Naive thymus-derived CD4-positive, alpha-beta T cell (primary cell): ENCODE measurements around the gene TMEM61. TPM values are rescaled to one million over a fixed set of nuclear protein-coding genes. Genes with fewer than 3 reads are reported as not detected.

Source experiments
- ATAC-seq: fragments of 150-1000 bp; cut with Tn5 transposase; 2 replicates; pipeline ENCODE4 v1.10.0; 2021; ENCODE audit warnings: mild to moderate bottlenecking, moderate library complexity
- CTCF ChIA-PET: fragments of 350-600 bp; sonication (Branson Sonifier 250); formaldehyde crosslinking; loops from one replicate; lab custom pipeline; 2021; ENCODE audit warnings: antibody characterized with exemption; lab: Charles Lee
- POLR2A ChIA-PET: fragments of 350-600 bp; sonication (Branson Sonifier 250); formaldehyde crosslinking; loops from one replicate; lab custom pipeline; 2021; ENCODE audit warnings: antibody characterized with exemption, inconsistent platforms; lab: Charles Lee
- DNase-seq, 9 donors: peaks; one replicate each; pipeline versions ENCODE4 v3.0.0 to v3.0.0-alpha.2; 2020 to 2022; ENCODE audit warnings: mixed read lengths in 1 of 9
- H3K27ac ChIP-seq: one replicate; pipeline ENCODE4 v1.7.0; 2013; ENCODE audit warnings: mild to moderate bottlenecking, low read depth, low read length, moderate library complexity
- H3K27me3 ChIP-seq, 2 donors: one replicate each; pipeline ENCODE4 v1.7.0; 2013; ENCODE audit warnings: low read length in 2 of 2, mild to moderate bottlenecking in 2 of 2, moderate library complexity in 2 of 2; ENCODE audit not compliant: control insufficient read depth in 2 of 2, insufficient read depth in 2 of 2
- H3K36me3 ChIP-seq, 3 experiments: 1 replicate in 2 of 3; 2 replicates in 1 of 3; pipeline ENCODE4 v1.7.0; 2013; ENCODE audit warnings: low read length in 3 of 3, mild to moderate bottlenecking in 3 of 3, moderate library complexity in 1 of 3; ENCODE audit not compliant: insufficient read depth in 3 of 3, control insufficient read depth in 2 of 3
- H3K4me1 ChIP-seq, 2 donors: one replicate each; pipeline ENCODE4 v1.7.0; 2013; ENCODE audit warnings: low read length in 2 of 2, mild to moderate bottlenecking in 2 of 2, moderate library complexity in 1 of 2; ENCODE audit not compliant: control insufficient read depth in 2 of 2, insufficient read depth in 2 of 2
- H3K4me3 ChIP-seq: 2 replicates; pipeline ENCODE4 v1.7.0; 2013; ENCODE audit warnings: mild to moderate bottlenecking, low read length
- H3K9me3 ChIP-seq, 3 experiments: 1 replicate in 2 of 3; 2 replicates in 1 of 3; pipeline ENCODE4 v1.7.0; 2013; ENCODE audit warnings: low read length in 3 of 3; ENCODE audit not compliant: control insufficient read depth in 2 of 3
- H3K27ac Mint-ChIP-seq, 9 donors: one replicate each; pipeline ENCODE4 v1.8.0; 2020 to 2022; ENCODE audit warnings: mixed read lengths in 9 of 9, mild to moderate bottlenecking in 8 of 9, moderate library complexity in 5 of 9, inconsistent platforms in 2 of 9
- H3K27me3 Mint-ChIP-seq, 5 donors: one replicate each; pipeline ENCODE4 v1.8.0; 2021 to 2022; ENCODE audit warnings: mixed read lengths in 5 of 5, mild to moderate bottlenecking in 1 of 5
- H3K36me3 Mint-ChIP-seq, 5 donors: one replicate each; pipeline ENCODE4 v1.8.0; 2020 to 2022; ENCODE audit warnings: mixed read lengths in 5 of 5, mild to moderate bottlenecking in 3 of 5, inconsistent platforms in 1 of 5
- H3K4me1 Mint-ChIP-seq, 7 donors: one replicate each; pipeline ENCODE4 v1.8.0; 2020 to 2022; ENCODE audit warnings: mixed read lengths in 7 of 7, mild to moderate bottlenecking in 3 of 7, inconsistent platforms in 1 of 7
- H3K4me3 Mint-ChIP-seq, 10 donors: one replicate each; pipeline ENCODE4 v1.8.0; 2020 to 2022; ENCODE audit warnings: mild to moderate bottlenecking in 10 of 10, mixed read lengths in 10 of 10, moderate library complexity in 6 of 10, inconsistent platforms in 2 of 10
- H3K9me3 Mint-ChIP-seq, 11 donors: one replicate each; pipeline ENCODE4 v1.8.0; 2020 to 2022; ENCODE audit warnings: mixed read lengths in 11 of 11, mild to moderate bottlenecking in 4 of 11, inconsistent platforms in 1 of 11, moderate library complexity in 1 of 11
- intact Hi-C, 2 donors: fragments of 100-400 bp; cut with micrococcal nuclease; formaldehyde crosslinking; loops; one replicate each; pipeline ENCODE4 v1.15.1; 2023
- polyA plus RNA-seq, 2 donors: library from polyadenylated mRNA; unstranded; fragments of 300-500 nt; fragmentation: Illumina TruSeq; gene quantifications; one replicate each; pipeline ENCODE4 v1.2.3, GENCODE V29; 2021
- total RNA-seq, 6 experiments: library from RNA in 5 of 6; stranded (reverse) in 5 of 6; gene quantifications; 1 replicate in 5 of 6; 2 replicates in 1 of 6; pipeline ENCODE4 v1.2.3 and lab custom pipeline; 2021 to 2026

TMEM61 gene
- total and polyA plus RNA-seq, 7 experiments from 2014 or later: not detected

DNA sequence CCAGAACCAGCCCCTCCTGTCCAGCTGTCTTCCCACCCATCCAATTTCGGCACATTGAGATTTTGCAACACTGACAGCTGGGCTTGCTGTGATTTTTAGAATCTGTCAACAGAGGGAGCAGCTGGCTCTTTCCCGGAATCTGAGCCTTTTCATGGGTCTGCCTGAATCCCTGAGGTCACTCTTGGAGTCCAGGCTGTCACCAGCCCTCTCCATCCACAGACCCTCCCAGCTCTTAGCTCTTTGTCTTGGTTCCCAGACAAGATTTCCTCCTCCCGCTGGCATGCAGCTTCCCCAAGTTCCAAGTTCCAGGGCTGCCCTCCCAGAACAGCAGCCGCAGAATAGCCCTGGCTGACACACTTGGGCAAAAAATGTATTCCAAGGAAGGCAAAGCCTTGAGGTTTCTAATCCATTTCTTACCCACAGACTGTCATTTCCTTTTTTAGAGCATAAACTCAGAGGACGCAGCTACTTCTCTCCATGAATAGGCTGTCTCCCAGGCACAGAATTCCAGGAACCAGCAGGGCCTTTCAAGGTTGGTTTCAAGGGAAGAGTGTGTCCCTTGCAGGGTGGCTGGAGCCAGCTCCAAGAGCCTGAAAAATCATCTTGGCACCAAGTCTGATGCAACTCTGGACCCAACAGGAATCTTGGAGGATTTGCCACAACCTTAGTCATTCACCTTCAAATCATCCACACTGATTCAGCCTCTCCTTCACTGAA lies 7.1 kb upstream of the TMEM61 start:
- Histone ChIP-seq H3K9me3 (no peaks in the 10 kb centered on the region), H3K4me1 (no peaks in the 10 kb centered on the region), H3K36me3 (no peaks in the 10 kb centered on the region), H3K4me3 (no peak overlapping the region), H3K27ac (no peak overlapping the region), H3K27me3 (peaks cover 0 to 2% of the 10 kb centered on the region in 2 donors)
- DNase-seq: no peak
- peaks cover 20 to 54% (median 42%) of the 10 kb centered on the region in 5 donors for H3K27me3 Mint-ChIP-seq
- no peak for ATAC-seq
- no peaks in the 10 kb centered on the region for H3K36me3 Mint-ChIP-seq
- ChIA-PET CTCF (no interaction called here), POLR2A (no interaction called here)
- no peak overlapping the region for H3K27ac Mint-ChIP-seq
- intact Hi-C loops: no loop called here
- H3K4me1 Mint-ChIP-seq: no peaks in the 10 kb centered on the region
- no peak overlapping the region for H3K4me3 Mint-ChIP-seq
- H3K9me3 Mint-ChIP-seq: peaks cover 0 to 1% (median 0%) of the 10 kb centered on the region in 11 donors

DNA sequence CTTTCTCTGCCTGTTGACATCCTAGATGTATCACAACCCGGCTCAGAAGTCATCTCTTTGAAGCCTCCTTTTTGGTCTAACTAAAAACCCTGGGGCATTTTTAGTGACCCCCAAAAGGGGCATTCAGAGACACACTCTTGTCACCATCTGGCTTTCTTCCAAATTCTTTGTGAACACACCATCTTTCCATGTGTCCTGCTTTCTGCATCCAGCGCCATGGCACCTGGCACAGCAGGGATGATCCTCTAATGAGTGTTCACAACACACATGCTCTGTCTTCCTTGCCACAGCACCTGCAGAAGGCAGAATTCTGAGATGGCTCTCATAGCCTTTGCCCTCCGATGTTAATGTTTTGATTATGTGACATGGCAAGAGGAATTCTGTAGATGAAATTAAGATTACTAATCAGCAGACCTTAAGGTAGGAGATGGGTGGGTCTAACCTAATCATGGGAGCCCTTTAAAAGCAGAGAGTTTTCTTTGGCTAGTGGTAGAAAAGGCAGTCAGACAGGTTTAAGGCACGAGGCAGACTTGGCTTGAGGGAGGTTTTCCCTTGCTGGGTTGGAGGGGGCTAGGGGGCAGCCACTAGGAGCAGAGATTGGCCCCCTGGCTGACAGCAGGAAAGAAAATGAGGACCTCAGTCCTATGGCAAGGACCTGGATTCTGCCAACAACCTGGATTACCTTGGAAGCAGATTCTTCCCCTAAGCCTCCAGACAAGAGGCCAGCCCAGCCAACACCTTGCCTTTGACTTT lies 4.9 kb upstream of the TMEM61 start:
- intact Hi-C loops: no loop called here
- CTCF ChIA-PET: no interaction called here
- no peak overlapping the region for H3K27ac ChIP-seq
- H3K4me3 ChIP-seq: no peak overlapping the region
- Mint-ChIP-seq H3K27me3 (peaks cover 28 to 61% (median 44%) of the 10 kb centered on the region in 5 donors), H3K36me3 (no peaks in the 10 kb centered on the region), H3K4me1 (no peaks in the 10 kb centered on the region), H3K27ac (no peak overlapping the region), H3K9me3 (no peaks in the 10 kb centered on the region), H3K4me3 (no peak overlapping the region)
- peaks cover 0 to 2% of the 10 kb centered on the region in 2 donors for H3K27me3 ChIP-seq
- no peaks in the 10 kb centered on the region for H3K36me3 ChIP-seq
- no peaks in the 10 kb centered on the region for H3K9me3 ChIP-seq
- ATAC-seq: no peak
- no peaks in the 10 kb centered on the region for H3K4me1 ChIP-seq
- POLR2A ChIA-PET: no interaction called here
- DNase-seq: no peak

DNA sequence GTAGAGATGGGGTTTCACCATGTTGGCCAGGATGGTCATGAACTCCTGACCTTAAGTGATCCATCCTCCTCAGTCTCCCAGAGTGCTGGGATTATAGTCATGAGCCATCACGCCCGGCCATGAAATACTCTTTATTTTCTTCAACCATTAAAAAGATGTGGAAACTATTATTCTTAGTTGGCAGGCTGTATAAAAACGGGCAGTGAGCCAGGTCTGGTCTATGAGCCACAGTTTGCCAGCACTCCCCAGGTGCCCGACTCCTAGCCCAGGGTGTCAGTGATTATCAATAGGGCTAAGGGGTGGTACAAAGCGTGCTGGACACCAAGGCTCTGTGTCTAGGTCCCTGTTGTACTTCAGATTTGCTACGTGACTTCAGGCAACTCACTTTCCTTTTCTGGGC lies 3.7 kb upstream of the TMEM61 start:
- peaks cover 0 to 7% (median 0%) of the 10 kb centered on the region in 7 donors for H3K4me1 Mint-ChIP-seq
- Histone ChIP-seq H3K4me3 (no peak overlapping the region), H3K9me3 (no peaks in the 10 kb centered on the region), H3K27me3 (peaks cover 0 to 2% of the 10 kb centered on the region in 2 donors), H3K36me3 (no peaks in the 10 kb centered on the region), H3K27ac (no peak overlapping the region), H3K4me1 (no peaks in the 10 kb centered on the region)
- H3K9me3 Mint-ChIP-seq: no peaks in the 10 kb centered on the region
- CTCF ChIA-PET: no interaction called here
- H3K27me3 Mint-ChIP-seq: peaks cover 32 to 68% (median 45%) of the 10 kb centered on the region in 5 donors
- DNase-seq (no peak), ATAC-seq (no peak)
- no peaks in the 10 kb centered on the region for H3K36me3 Mint-ChIP-seq
- intact Hi-C loops: no loop called here
- no peak overlapping the region for H3K27ac Mint-ChIP-seq
- no peak overlapping the region for H3K4me3 Mint-ChIP-seq
- POLR2A ChIA-PET: no interaction called here

DNA sequence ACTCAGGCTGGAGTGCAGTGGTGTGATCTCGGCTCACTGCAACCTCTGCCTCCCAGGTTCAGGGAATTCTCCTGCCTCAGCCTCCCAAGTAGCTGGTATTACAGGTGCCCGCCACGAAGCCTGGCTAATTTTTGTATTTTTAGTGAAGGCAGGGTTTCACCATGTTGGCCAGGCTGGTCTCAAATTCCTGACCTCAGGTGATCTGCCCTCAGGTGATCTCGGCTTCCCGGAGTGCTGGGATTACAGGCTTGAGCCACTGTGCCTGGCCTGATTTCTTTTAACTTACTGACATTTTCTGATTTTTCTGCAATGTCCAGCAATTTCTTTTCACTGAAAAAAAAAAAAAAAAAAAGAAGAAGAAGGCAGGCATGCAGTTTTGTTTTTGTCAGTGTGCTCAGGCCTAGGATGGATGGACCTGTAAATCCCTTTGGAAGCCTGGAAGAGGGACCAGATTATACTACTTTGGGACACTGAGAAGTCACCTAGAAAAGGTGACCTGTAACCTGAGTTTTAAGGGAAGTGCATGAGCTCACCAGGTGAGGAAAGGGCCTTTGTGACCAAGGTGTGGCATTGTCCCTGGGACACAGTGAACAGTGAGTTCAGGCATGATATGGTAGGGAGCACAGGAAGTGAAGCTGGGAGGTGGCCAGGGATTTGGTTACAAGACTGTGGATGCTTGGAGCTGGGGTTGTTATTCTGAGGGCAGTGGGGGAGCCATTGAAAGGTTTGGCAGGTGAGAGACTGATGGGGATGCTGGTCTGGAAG lies 2.7 kb upstream of the TMEM61 start:
- ChIA-PET POLR2A (no interaction called here), CTCF (no interaction called here)
- Histone ChIP-seq H3K4me1 (no peaks in the 10 kb centered on the region), H3K4me3 (no peak overlapping the region), H3K36me3 (no peaks in the 10 kb centered on the region), H3K27me3 (peaks cover 0 to 5% of the 10 kb centered on the region in 2 donors), H3K9me3 (no peaks in the 10 kb centered on the region), H3K27ac (no peak overlapping the region)
- Mint-ChIP-seq H3K4me1 (peaks cover 0 to 7% (median 0%) of the 10 kb centered on the region in 7 donors), H3K36me3 (no peaks in the 10 kb centered on the region), H3K27me3 (peaks cover 38 to 71% (median 48%) of the 10 kb centered on the region in 5 donors), H3K4me3 (no peak overlapping the region), H3K27ac (peak overlapping the region in 1 of 9 donors; percentile 14), H3K9me3 (no peaks in the 10 kb centered on the region)
- intact Hi-C loops: no loop called here
- no peak for ATAC-seq
- DNase-seq: no peak

DNA sequence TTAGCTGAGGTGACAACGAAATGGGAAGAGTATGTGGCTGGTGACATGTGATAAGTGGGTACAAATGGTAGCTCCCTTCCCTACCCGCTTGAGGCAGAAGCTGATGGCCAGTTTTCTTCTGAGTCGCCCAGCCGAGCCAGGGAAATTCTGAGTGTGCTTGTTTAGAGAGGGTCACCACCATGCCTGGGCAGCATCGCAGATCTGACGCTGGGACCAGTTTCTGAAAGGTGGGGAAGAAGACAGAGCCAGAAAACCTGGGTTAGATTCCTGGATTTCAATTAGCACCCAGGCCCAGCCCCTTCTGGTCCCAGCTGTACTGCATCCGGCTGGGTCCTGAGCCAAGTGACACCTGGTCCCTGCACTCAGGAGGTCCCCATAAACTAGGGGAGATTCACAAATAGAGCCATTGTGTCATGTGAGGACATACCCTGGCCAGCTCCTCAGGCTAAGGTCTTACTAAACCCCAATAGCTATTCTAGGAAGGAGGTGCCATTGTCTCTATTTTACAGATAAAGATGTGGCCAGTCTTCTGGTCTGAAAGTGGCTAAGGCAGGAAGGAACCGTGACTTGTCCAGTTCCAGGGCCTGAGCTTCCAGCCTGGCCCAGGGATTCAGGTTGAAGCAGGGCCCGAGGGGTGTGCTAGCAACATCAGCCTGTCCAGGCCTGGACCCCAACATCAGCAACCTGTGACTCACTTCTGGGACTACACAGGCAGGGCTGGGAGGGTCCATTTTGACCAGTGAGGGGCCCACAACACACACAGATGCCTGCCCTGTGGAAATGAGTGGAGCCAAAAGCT lies 1.7 kb upstream of the TMEM61 start:
- H3K27me3 Mint-ChIP-seq: peaks cover 33 to 66% (median 44%) of the 10 kb centered on the region in 5 donors

DNA sequence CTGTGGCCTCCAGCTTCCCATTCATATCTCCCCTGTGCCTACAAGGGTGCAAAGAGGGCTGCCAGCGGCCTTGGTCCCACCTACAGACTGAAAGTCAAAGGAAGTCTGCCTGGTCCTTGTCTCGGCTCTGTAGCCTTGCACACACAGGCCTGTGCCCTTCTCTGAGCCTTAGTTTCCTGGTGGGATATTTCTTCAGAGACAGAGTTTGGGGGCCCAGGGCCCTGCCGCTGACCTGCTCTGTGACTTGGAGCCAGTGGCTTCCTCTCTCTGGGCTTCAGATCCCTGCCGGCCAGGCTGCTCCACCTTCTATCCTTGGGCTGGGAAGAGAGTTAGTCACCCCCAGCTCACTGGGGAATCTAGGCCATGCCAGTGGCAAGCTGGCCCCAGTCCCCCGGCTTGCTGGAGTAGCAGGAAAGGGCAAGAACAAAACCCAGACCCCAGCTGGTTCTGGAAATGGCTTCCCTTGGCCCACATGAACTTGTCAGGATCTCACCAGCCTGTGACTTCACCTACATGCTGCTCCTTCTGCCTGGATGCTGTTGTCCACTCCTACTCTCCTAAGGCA lies 1.0 kb upstream of the TMEM61 start:
- Mint-ChIP-seq H3K27me3 (peaks cover 33 to 63% (median 47%) of the 10 kb centered on the region in 5 donors), H3K36me3 (no peaks in the 10 kb centered on the region), H3K4me1 (peaks cover 0 to 7% (median 0%) of the 10 kb centered on the region in 7 donors), H3K27ac (no peak overlapping the region), H3K9me3 (no peaks in the 10 kb centered on the region), H3K4me3 (no peak overlapping the region)
- ChIA-PET CTCF (no interaction called here), POLR2A (no interaction called here)
- intact Hi-C loops: no loop called here
- H3K27me3 ChIP-seq: peaks cover 0 to 5% of the 10 kb centered on the region in 2 donors
- H3K4me1 ChIP-seq: no peaks in the 10 kb centered on the region
- no peak for ATAC-seq
- no peak overlapping the region for H3K4me3 ChIP-seq
- H3K9me3 ChIP-seq: no peaks in the 10 kb centered on the region
- DNase-seq: no peak
- H3K27ac ChIP-seq: no peak overlapping the region
- H3K36me3 ChIP-seq: no peaks in the 10 kb centered on the region

More for the DNA sequence above, 1.7 kb upstream of the TMEM61 start:
- CTCF ChIA-PET: no interaction called here
- no peak overlapping the region for H3K27ac ChIP-seq
- H3K9me3 Mint-ChIP-seq: no peaks in the 10 kb centered on the region
- no peaks in the 10 kb centered on the region for H3K4me1 ChIP-seq
- no peaks in the 10 kb centered on the region for H3K36me3 Mint-ChIP-seq
- DNase-seq (no peak), ATAC-seq (no peak)
- POLR2A ChIA-PET: no interaction called here
- peaks cover 0 to 7% (median 0%) of the 10 kb centered on the region in 7 donors for H3K4me1 Mint-ChIP-seq
- no peaks in the 10 kb centered on the region for H3K36me3 ChIP-seq
- H3K4me3 Mint-ChIP-seq: no peak overlapping the region
- no peak overlapping the region for H3K4me3 ChIP-seq
- peak overlapping the region in 1 of 9 donors; percentile 14 for H3K27ac Mint-ChIP-seq
- intact Hi-C loops: no loop called here
- no peaks in the 10 kb centered on the region for H3K9me3 ChIP-seq
- H3K27me3 ChIP-seq: peaks cover 0 to 5% of the 10 kb centered on the region in 2 donors
